HG03565 (cell line): Measurements from ENCODE around the gene RNF183.

Source experiments
- ATAC-seq: cut with Tn5 transposase; IDR thresholded peaks from one replicate; pipeline ENCODE4 v1.9.1; 2021; ENCODE audit warnings: mild to moderate bottlenecking, moderate library complexity; ENCODE audit not compliant: unreplicated experiment

The RNF183 gene, protein sequence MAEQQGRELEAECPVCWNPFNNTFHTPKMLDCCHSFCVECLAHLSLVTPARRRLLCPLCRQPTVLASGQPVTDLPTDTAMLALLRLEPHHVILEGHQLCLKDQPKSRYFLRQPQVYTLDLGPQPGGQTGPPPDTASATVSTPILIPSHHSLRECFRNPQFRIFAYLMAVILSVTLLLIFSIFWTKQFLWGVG

DNA sequence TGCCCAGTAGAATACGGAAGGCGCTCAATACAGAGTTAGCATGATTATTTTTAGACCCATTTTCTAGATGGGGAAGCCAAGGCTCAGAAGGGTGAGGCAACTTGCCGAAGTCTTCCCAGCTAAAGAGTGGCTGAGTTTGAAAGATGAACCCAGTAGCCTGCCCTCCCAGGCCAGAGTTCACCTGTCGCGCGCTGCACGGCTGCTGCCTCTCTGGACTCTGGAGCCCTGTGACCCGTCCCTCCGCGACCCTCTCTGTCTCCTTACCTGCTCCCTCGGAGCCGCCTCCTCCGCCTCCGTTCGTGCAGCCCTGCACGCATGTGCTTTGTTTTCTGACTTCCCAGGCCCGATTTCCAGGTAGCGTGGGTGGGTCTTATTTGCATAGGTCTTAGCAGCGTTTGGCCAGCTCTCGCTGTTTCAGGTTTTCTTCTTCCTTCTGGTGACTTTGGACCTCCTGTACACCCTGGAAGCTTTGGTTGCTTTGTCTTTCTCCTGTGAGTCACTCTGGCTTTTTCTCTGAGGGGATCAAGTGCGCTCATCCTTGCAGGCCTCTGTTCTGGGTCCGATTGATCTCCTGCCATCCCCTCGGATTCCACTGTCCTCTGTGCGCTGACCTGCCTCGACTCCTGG, at the start of gene RNF183:
Gene RNF183, minus strand, starts transcription at position 585 of the 627 bp plus-strand sequence. CDS start 5,192 bp downstream, outside the sequence.
- no peak for ATAC-seq

DNA sequence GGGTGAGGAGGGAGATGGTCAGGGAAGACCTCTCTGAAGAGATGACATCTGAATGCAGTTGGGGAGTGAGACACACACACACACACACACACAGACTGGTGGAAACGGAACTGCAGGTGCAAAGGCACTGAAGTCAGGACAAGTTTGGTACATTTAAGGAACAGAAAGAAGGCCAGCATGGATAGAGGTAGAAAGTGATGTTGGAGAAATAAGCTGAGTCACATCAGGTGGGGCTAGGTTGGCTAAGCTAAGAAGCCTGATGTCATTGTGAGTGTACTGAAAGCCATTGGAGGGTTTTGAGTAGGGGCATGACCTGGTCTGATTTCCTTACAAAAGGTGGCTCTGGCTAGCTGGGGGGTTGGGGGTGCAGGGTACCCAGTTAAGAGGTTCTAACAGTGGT, 49.2 kb upstream of the RNF183 start:
- ATAC-seq = no peak

DNA sequence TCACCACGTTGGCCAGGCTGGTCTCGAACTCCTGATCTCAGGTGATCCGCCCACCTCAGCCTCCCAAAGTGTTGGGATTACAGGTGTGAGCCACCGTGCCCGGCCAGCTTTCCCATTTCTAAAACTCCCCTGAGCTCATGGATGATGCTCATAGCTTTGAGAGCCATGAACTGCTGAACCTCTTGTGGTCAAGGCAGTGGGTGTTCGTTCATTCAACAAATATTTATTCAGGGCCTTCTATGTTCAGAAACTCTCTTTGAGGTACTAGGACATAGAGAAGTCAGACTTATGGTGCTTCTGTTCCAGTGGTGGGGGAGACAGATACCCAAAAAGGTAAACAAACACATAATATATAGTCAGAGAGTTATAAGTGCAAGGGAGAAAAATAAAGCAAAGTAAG, 48.8 kb upstream of the RNF183 start:
- ATAC-seq = no peak

DNA sequence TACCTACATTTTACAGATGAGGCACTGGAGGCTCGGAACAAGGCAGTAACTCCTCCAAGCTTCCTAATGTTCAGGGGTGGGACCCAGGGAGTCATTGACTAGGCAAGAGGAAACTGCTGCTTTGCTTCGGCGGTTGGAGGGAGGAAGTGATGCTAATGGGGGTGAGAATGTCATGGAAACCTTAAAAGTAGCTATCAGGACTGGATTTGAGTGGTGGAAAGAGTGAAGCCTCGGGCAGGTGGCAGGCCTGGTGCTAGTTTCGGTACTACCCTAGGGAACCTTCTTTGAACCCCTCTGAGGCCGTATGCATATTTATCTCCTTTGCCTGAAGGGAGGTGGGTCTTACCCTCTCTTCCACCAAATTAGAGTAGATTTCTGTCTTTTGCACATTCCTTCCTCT, 47.8 kb upstream of the RNF183 start:
- ATAC-seq = peak; percentile 47

DNA sequence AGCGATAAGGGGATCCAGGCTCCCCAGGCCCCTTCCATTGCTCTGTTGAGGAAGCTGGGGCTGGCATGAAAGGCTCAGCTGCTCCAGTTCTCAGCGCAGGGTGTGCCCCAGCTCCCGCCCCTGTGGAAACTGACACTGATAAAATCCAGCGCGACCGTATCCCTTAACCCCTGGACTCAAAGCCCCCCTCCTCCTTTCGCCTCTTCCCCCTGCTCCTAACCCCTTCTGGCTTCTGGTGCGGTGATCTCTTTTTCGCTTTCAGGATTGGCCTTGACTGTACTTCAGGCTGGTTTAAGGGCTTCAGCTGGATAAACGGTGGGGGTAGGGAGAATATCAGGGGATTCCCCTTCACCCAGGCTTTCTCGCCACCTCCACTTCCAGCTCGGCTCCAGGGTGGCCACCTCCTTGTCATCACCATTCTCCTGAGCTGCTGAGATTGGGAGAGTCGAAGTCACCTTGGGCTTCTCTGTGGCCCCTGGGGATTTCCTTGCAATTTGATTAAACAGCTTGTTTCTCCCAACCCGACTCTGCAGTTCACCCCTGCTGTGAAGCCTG, 47.0 kb upstream of the RNF183 start:
- ATAC-seq = no peak

DNA sequence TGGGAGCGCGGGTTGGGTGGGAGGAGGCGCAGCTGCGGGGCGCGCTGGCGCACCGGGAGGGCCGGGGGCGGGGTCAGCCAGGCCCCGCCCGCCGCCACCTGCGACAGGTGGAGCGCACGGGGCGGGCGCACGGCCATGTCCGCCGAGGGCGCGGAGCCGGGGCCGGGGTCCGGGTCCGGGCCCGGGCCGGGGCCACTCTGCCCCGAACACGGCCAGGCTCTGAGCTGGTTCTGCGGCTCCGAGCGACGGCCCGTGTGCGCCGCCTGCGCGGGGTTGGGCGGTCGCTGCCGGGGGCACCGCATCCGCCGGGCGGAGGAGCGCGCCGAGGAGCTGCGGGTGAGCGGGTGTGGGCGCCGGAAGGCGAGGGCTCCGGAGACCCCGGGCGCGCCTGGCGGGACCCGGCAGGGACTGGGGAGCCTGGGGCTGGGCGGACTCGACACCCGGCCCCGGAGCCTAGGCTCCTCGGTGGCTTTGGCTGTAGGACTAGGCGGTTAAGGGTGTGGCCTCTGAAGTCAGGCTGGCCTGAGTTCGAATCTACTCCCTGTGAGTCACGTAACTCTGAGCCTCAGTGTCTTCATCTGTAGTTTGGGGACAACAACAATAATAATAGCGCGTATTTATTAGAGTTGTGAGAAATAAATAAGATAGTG, 46.4 kb upstream of the RNF183 start, which contains the start of gene BSPRY:
Gene BSPRY, plus strand, starts transcription at position 97 of the 650 bp plus-strand sequence. Its CDS starts 39 bp downstream, at position 136.
- ATAC-seq = no peak

DNA sequence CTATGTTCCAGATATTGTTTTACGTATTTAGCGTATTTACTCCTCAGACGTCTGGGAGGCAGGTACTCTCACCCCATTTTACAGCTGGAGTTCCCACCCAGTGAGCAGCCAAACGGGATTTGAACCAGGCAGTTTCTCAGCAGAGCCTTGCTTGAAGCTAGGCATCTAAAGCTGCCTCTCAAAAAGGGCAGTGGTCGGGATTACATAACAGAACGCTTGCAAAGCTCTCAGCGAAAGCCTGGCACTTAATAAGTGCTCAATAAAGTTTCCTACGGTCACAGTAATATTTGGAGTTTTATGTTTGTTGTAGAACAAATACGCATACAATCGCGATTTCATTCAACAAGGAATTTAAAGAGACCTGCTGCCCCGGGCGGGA, 45.9 kb upstream of the RNF183 start:
- no peak for ATAC-seq

DNA sequence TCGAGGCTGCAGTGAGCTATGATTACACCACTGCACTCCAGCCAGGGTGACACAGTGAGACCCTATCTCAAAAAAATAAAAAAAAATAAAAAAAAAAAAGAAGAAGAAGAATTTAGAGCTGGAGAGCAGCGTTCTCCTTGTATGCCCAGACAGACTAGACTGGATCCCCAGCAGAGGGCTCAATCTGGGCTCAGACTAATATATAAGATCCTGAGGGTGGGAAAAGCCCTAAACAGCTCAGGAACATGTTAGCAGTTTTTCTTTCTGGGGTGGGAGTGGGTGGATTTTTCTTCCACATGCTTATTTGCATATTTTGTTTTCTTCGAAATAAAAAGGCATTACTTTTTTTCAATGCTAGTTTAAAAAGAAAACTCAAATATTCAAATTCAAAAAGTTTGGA, 45.3 kb upstream of the RNF183 start:
- no peak for ATAC-seq

DNA sequence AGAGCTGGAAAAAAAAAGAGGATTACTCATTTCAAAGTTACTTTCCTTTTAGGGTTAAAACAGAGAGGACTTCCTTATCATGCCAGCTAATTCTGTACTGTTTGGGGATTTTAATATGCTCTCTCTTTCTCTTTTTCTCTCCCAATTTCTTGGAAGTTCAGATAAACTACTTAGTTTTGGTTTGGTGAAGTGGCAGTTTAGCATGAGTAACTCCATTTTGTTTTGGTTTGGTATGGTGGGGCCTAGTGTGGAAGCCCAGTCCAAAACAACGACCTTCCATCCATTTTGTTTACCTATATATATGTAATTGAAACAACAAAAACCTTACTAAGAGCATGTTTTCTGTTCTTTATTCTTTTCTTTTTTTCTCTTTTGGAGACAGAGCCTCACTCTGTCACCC, 42.5 kb upstream of the RNF183 start:
- no peak for ATAC-seq

DNA sequence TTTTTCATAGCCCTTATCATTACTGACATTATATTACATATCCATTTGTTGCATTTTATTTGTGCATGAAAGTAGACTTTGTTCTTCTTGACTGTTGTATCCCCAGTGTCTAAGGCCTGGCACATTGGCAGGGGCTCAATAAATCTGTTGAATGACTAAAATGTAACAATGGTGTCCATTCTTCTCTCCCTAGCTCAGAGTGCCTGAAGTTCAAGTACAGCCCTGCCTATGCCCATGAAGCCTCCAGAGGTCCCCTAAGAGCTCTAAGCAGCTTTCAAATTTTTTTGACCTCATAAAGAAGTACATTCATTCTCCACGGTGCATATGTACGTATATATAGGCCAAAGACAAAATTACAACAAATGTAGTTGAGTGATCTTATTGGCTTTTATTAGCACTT, 42.0 kb upstream of the RNF183 start:
- ATAC-seq = no peak

DNA sequence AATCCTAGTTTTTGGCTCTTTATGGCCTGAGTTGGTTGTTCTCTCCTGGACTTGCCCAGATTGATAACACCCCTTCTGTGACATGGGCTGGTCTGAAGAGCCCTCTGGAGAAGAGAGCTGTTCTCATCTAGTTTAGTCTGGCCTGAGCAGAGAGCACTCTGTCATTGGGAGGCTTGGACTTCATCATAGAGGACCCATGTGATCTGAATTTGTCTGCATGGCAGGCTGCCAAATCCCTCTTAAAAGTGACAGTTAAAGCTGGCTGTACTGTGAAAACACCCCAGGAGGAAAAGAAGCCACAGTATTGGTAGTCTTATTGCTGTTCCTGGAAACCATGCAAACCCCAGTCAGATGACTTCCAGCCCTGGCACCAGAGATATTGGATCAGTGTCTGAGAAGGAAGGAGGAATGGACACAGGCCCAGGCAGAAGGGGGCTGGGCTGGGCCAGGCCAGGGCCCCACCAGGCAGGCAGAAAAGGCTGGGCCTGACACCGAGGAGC, 40.6 kb upstream of the RNF183 start:
- no peak for ATAC-seq

DNA sequence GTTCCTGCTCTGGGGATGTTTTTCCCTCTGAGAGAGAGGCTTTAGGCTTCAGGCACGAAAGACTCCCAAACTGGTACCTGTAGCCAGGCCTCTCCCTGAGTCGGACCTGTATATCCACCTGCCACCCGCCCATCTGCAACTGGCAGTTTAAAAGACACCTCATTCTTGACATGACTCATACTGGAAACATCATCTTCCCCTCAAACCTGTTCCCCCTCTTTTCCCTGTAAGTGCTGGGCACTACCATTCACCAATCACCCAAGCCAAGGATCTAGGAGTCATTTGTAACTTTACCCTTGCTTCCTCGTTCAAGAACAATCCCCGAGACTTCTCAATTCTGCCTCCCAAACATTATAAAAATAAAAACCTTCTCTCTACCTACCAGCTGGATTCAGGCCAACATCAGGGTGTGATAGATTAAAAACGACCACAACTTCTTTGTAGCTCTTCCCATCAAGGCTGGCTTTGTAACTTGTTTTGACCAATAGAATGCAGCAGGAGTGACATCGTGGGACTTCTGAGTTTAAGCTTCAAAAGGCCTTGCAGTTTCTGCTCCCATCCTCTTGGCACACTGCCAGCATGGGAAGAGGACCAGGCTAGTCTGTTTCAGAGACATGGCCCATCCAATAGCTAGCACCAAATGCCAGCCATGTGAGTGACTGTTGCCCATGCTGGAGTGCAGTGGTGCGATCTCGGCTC, 38.7 kb upstream of the RNF183 start:
- ATAC-seq = no peak

DNA sequence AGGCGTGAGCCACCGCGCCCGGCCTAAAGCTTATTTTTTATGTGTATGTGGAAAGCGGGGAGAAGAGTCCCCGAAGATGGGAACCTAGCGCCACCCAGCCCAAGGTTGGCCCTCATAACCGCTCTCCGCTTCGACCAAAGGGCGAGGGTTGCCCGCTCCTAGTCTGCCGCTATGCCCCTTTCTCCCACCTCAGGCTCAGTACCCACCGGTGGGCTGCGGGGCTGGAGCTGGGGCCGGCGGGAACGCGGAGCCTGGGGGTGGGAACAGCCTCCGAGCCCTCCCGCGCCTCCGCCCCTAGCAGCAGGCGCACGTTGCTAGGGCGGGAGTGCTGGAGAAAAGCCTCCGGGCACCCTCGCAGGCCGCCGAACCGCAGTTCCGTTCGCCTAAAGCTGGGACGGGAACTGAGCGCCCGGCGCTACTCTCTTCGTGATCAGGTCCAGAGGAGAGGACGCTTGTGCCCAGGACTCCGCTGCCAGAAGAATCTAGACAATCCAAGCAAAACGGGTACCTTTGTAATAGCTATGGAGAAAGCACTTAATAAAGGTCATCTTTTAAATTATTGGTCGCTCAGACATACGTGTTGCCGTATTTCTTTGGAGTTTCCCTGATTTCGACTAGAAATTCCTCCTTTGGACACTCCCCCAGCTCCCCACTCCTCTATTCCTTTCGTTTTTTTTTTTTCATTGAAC, 37.0 kb upstream of the RNF183 start, which contains the start of gene WDR31:
Gene WDR31, minus strand, starts transcription at position 265 of the 689 bp plus-strand sequence. CDS start 8,253 bp downstream, outside the sequence.
- ATAC-seq = peak; percentile 87

DNA sequence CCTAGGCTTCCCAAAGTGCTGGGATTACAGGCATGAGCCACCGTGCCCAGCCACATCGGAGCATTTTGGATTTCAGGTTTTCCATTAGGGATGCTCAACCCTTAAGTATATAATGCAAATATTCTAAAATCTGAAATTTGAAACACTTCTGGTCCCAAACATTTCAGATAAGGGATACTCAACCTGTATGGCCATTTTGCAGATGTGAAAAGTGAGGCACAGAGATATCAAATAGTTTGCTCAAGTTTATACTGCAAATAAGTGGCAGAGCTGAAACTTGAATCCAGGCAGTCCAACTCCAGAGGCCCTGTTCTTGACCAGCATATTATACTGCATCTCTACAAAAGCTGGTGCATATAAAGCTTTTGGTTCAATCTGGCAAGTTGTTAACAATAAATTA, 34.5 kb upstream of the RNF183 start:
- ATAC-seq = no peak

DNA sequence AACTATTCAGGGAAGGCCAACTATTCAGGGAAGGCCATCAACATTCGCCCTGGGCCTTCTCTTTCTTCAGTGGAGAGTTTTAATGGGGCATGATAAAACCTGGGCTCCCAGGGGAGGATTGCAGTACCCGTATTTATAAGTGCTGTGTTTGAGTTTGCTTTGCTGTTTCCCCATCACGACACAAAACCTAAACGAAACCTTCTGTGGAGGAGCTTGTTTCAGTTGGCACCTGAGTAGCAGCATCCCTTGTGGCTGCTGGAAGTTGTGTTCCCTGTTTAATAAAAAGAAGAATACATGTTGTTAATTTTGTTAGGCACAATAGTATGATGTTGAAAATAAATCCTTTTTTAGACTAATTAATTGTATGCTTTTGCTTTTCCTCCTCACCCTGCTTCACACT, 28.6 kb upstream of the RNF183 start:
- ATAC-seq = no peak

DNA sequence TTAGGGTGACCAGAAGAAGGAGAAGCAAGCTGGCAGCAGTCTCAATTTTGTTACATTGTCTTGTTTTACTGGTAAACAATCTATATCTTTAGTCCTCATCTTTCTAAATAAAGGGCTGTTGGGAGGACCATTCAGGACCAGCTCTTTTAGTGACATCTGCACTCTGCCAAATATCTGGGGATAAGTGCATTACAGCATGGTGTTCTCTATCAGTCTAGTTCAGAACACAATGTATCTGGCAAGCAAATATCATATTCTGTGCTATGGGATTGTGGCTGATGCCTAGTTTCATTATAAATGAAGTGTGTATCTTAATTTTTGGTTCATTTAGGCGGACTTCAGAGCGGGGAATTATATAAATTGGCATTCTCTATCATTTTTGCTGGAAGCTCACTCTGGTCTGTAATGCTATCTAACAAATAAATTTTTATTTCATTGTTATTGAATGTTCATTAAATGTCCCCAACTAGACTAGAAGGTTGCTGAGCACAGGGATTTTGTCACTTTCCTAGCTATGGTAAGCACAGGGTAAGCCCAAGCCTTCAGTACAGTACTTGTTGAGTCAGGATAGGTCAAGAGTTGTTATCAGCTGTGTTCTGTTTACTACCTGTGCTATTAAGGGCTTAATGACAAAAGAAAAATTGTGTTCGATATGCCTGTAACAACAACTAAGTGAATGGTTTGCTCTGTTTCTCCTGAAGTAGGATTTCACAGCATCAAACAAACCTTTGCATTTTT, 25.0 kb upstream of the RNF183 start:
- ATAC-seq = no peak

DNA sequence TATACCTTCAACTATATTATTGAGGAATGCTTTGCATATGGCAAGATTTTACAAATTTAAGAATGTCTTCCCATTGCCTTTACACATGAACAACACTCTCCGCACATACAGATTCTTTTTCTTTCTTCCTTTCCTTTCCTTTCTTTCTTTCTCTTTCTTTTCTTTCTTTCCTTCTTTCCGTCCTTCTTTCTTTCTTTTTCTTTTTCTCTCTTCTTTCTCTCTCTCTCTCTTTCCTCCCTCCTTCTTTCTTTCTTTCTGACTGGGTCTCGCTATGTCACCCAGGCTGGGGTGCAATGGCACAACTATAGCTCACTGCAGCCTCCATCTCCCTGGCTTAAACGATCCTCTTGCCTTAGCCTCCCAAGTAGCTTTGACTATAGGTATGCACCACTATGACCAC, 23.1 kb upstream of the RNF183 start:
- ATAC-seq = no peak

DNA sequence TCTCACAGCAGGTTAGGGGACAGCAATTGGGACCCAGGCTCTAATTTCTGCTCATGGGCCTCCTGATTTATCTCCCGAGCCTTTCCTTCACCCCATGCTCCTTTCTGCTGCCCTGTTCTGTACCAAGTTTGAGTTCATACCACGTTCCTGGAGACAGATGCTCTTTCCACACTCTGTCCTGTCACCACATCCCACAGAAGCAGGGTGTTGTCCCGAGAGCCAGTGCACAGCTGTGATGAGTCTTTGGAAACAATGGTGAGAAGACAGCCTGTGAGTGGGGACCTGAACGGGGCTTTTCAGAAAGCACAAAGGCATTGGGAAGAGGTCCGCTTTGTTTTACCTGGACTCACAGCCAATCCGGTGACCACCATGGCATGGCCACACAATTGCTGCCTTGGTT, 19.5 kb upstream of the RNF183 start:
- ATAC-seq = no peak

DNA sequence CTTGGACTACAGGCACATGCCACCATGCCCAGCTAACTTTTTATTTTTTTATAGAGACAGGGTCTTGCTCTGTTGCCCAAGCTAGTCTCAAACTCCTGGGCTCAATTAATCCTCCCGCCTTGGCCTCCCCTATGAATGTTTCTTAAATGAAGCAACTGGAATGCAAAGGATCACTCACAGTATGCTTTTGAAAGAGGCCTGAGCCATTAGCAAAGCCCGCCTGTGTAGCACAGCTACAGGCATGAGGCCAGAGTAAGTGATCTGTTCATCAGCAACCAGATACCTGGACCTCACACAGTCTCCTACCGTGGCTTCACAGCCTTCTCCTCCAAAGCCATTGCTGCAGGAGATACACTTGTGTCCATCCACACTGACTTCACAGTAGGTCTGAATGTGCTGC, 16.9 kb upstream of the RNF183 start:
- no peak for ATAC-seq

DNA sequence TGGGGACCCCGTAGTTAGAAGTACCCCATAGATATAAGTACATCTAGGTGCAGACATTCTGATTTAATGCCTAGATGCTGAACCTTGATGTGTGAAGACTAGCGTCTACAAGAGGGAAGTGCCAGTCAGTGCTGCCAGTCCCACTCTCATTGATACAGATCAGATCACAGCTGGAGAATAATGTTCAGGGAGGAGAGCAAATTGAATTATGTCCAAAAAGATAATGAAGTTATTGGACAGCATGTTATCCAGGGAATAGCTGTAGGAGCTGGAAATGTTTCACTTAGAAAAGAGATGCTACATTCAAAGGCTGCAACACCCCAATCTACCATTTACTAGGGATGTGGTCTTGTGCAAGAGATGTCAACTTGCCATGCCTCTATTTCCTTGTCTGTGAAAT, 15.9 kb upstream of the RNF183 start:
- no peak for ATAC-seq
